ENCODE results near the gene SOHLH1.

SOHLH1 gene

DNA sequence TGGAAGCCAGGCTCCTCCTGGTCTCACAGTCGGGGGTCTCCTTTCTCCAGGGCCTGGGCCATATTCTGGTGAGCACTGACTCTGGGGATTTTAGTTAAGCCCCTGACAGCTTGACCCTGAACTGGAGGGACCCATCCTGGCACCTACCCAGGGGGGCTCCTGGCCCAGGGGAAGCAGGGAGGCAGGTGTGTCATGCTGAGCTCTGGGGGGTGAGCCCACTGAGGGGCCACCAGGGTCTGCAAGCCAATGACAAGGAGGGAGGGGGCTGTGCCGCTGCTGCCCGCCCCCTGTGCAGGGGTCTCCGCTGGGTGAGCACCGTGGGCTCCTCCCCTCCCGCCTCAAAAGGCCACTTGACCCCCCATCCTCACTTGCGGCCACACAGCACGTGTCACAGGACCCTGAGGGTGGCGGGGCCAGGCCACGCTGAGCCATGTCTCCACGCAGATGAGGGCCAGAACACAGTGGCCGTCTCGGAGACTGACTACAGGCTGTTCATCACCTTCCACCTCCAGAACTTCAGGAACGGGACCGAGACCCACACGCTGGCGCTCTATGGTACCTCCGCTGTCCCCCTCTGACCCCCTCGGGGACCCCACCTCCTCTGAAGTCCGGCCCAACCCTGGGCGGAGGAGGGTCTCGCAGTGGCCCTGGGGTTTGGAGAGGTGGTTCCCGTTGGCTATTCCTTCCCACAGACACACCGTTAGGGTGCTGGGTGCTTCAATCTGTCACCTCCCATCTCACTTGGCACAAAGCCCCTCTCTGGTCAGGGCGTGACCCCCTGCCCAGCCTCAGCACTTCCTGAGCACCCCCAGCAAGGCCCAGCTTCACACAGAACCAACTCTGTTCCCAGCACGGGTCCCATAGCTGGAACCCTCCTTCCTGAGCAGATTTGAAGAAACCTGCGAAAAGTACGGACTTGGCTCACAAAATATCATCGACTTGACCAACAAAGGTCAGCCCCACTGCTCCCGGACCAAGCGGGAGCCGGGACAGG is 34.2 kb downstream of the SOHLH1 start:
- Histone ChIP-seq H3K79me2 (ENCODE audit: control insufficient read depth, low read length) (no peaks in the 10 kb centered on the region), H3K4me3 (ENCODE audit: low read length) (no peak overlapping the region), H3K36me3 (ENCODE audit: control insufficient read depth, low read length) (no peaks in the 10 kb centered on the region), H3K27ac (ENCODE audit: low read depth, low read length) (no peak overlapping the region), H3K4me1 (ENCODE audit: control insufficient read depth, low read length) (no peaks in the 10 kb centered on the region), H3F3A (ENCODE audit: control insufficient read depth, insufficient read depth) (no peaks in the 10 kb centered on the region), H3K9me2 (replicated peaks; ENCODE audit: control insufficient read depth, low read length) (no peaks in the 10 kb centered on the region), H3K27me3 (ENCODE audit: control insufficient read depth, low read length) (no peaks in the 10 kb centered on the region), H3K4me2 (ENCODE audit: low read length) (no peak overlapping the region), H4K20me1 (ENCODE audit: control insufficient read depth, insufficient read depth, low read depth, low read length) (no peaks in the 10 kb centered on the region), H3K9me3 (ENCODE audit: control insufficient read depth, insufficient read depth, low read length) (no peaks in the 10 kb centered on the region)
- no peak for TF ChIP-seq CTCF (IDR thresholded peaks at IDR 0.05; ENCODE audit: low read depth, low read length, poor library complexity, severe bottlenecking)
- no peak for TF ChIP-seq EZH2phosphoT487 (IDR thresholded peaks at IDR 0.05; ENCODE audit: borderline replicate concordance, low read length)

- no peaks in the 10 kb centered on the region for H3K79me2 ChIP-seq (ENCODE audit: control insufficient read depth, low read length)
- no peak overlapping the region for H3K27ac ChIP-seq (ENCODE audit: low read depth, low read length)
- TF ChIP-seq EZH2phosphoT487 (IDR thresholded peaks at IDR 0.05; ENCODE audit: borderline replicate concordance, low read length) (no peak), CTCF (IDR thresholded peaks at IDR 0.05; ENCODE audit: low read depth, low read length, poor library complexity, severe bottlenecking) (no peak)
- H3K36me3 ChIP-seq (ENCODE audit: control insufficient read depth, low read length) = no peaks in the 10 kb centered on the region
- H3K4me3 ChIP-seq (ENCODE audit: low read length) = no peak overlapping the region
- H3K9me2 ChIP-seq (replicated peaks; ENCODE audit: control insufficient read depth, low read length) = no peaks in the 10 kb centered on the region
- H3F3A ChIP-seq (ENCODE audit: control insufficient read depth, insufficient read depth) = no peaks in the 10 kb centered on the region
- no peaks in the 10 kb centered on the region for H3K9me3 ChIP-seq (ENCODE audit: control insufficient read depth, insufficient read depth, low read length)
- H3K27me3 ChIP-seq (ENCODE audit: control insufficient read depth, low read length) = no peaks in the 10 kb centered on the region
- H3K4me1 ChIP-seq (ENCODE audit: control insufficient read depth, low read length) = no peaks in the 10 kb centered on the region
- H3K4me2 ChIP-seq (ENCODE audit: low read length) = no peak overlapping the region
- no peaks in the 10 kb centered on the region for H4K20me1 ChIP-seq (ENCODE audit: control insufficient read depth, insufficient read depth, low read depth, low read length)
These were observed 35.0 kb downstream of the SOHLH1 start for GRCh38 chr9:135664266-135664665.

DNA sequence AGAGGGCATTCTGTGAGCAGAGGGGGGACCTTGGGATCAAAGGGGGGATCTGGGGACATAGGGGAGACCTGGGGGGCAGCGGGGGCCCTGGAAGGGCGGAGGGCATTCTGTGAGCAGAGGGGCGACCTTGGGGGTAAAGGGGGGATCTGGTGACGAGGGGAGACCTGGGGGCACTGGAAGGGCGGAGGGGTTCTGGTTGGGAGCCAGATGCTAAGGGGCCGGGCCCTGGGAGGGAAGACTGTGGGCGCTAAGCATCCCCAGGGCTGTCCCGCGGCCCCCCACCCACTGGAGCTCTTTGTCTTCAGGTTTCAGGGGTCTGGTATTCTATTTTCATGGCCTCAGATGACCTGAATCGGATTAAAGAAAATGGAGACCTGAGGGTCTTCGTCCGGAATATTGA is 35.4 kb downstream of the SOHLH1 start:
- H3K4me1 ChIP-seq (ENCODE audit: control insufficient read depth, low read length) = no peaks in the 10 kb centered on the region
- no peaks in the 10 kb centered on the region for H3F3A ChIP-seq (ENCODE audit: control insufficient read depth, insufficient read depth)
- H3K27me3 ChIP-seq (ENCODE audit: control insufficient read depth, low read length) = no peaks in the 10 kb centered on the region
- no peaks in the 10 kb centered on the region for H3K9me3 ChIP-seq (ENCODE audit: control insufficient read depth, insufficient read depth, low read length)
- H3K4me3 ChIP-seq (ENCODE audit: low read length) = no peak overlapping the region
- H3K36me3 ChIP-seq (ENCODE audit: control insufficient read depth, low read length) = no peaks in the 10 kb centered on the region
- no peaks in the 10 kb centered on the region for H4K20me1 ChIP-seq (ENCODE audit: control insufficient read depth, insufficient read depth, low read depth, low read length)
- H3K79me2 ChIP-seq (ENCODE audit: control insufficient read depth, low read length) = no peaks in the 10 kb centered on the region
- no peaks in the 10 kb centered on the region for H3K9me2 ChIP-seq (replicated peaks; ENCODE audit: control insufficient read depth, low read length)
- no peak for TF ChIP-seq EZH2phosphoT487 (IDR thresholded peaks at IDR 0.05; ENCODE audit: borderline replicate concordance, low read length)
- no peak for TF ChIP-seq CTCF (IDR thresholded peaks at IDR 0.05; ENCODE audit: low read depth, low read length, poor library complexity, severe bottlenecking)
- no peak overlapping the region for H3K27ac ChIP-seq (ENCODE audit: low read depth, low read length)
- no peak overlapping the region for H3K4me2 ChIP-seq (ENCODE audit: low read length)

All from DOHH2 (cell line).